ENCODE results near the gene CLEC2L.

- TF ChIP-seq ISL1 (CRISPR knock-in tag; IDR thresholded peaks at IDR 0.05) = no peak
- no peak for TF ChIP-seq POU6F1 (CRISPR knock-in tag; IDR thresholded peaks at IDR 0.05; ENCODE audit: borderline replicate concordance, low read depth)
These were observed 11.6 kb downstream of the CLEC2L start for GRCh38 chr7:139534966-139535651.
